ENCODE data around the gene SPINK5. TPM values are rescaled to one million over a fixed set of nuclear protein-coding genes. Genes with fewer than 3 reads are reported as not detected.

The SPINK5 gene
- total RNA-seq, 2 donors from 2014 or later, result 0.18 to 0.65 TPM

GRCh38 chr5:148090773-148091250 is 27.0 kb downstream of the SPINK5 start:
- DNase-seq (no peak), ATAC-seq (no peak)
- intact Hi-C loops (cut with DNase I), result no loop called here

DNA sequence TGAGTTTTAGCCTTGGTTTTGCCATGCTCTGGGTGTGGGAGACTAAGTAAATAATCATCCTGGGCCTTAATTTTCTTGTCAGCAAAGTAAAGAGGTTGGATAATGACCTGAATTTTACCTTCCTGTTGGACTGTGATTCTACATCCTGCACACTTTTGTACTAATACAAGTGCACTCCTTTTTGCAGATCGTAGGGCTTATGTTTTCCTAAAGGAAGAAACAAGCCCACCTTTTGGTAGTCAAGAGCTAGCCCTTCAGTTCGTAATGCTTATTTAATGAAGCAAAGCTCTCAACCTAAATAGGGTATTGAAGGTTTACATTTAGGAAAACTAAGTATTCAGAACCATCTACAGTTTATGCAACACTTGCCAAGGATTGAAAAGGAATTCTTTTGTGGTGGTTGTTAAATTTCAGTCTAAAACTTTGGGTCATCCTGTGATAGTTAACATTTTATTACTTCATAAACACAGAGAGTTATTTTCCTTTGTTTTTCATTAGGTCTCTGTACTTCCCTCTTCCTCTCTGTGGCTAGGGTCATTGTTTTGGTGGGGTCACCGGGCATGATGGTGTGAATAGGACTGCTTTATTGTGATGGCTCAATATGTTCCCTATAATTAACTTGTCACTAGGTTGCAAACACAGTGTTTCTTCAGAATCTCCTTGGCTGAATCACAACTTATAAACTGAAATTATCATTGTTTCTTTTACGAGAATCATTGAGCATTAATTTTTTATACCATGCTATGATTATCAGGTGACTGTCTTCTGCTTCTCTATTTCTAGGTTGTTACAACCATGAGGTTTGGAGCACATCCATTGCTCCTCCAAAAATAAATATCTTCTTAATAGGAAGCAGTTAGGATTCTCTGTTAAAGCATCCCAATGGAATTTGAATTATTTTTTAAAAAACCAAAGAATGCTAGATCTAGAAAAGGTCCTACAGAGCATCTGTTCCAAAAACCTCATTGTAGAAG is 28.5 kb downstream of the SPINK5 start:
- intact Hi-C loops (cut with DNase I), result no loop called here
- no peak for ATAC-seq
- no peak for DNase-seq

DNA sequence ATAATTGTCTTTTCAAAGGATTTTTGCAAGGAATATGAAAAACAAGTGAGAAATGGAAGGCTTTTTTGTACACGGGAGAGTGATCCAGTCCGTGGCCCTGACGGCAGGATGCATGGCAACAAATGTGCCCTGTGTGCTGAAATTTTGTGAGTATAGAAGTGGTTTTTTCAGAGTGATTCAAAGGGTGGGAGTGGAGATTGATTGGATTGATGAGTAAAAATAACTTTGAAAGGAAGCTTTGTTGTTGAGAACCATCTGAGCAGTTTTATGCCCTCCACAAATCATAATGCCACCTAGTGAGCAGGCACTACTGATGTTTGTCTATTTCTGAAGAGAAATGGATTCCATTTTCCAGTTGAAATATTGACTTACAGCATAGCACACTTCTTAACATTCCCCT is 30.6 kb downstream of the SPINK5 start:
- no peak for DNase-seq
- intact Hi-C loops (cut with DNase I), result no loop called here
- ATAC-seq, result no peak

DNA sequence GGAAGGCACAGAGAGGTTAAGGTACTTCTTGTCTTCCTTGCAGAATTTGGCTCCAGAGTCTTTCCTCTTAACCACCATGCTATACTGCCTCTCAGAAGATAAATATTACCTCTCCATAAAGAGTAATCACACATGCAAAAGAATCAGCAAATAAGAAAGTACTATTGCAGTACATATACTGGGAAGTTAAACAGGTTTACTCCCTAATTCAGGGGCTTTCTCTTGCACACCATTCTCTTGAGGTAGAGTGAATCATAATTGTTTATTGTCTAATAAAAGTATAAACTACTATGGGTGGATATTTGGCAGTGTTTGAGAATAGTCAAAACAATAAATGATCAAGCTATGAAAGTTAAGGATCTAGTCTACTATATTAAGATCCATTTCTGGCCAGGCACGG is 40.4 kb downstream of the SPINK5 start:
- intact Hi-C loops (cut with DNase I), result no loop called here
- no peak for DNase-seq
- ATAC-seq, result no peak

DNA sequence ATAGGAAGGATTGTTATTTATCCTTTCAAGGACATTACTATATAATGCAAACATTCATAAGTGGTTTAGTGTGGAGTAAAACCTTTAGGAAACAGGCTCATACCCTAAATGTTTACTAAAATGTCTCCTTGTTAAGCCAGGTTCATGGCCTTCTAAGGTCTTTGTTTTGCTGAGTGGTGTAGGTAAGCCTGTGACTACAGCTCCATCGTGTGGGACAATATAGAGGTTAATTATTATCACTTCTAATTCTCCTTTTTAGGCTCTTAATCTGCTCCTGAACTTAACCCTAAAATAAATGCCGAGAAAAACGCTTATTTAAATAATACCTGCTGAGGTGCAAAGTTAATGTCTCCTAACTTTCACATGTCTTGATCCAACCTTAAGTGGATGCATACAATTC is 43.8 kb downstream of the SPINK5 start:
- DNase-seq (no peak), ATAC-seq (no peak)
- intact Hi-C loops (cut with DNase I), result no loop called here

DNA sequence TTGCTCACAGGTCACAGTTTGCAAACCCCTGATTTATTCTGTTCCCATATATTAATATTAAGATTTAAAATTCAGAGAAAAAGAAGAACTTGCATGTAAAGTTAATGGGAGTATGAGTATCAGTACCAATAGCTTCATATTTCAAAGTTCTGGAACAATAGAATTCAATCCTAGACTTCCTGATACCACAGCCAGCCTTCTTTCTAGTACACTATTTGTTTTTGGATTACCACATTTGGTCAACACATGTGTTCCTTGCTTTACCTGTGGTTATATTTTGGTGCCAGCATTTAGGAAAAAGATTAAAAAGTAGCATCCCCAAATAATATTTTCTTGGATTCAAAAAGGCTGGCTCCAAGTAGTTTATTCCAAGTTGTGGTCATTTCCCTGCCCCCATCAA is 49.5 kb downstream of the SPINK5 start:
- ATAC-seq (no peak), DNase-seq (no peak)
- intact Hi-C loops (cut with DNase I), result loop anchor here in 1 of 2 donors (10.0 kb wide), 1 partner anchor 148 kb away; no protein-coding TSS in a partner anchor

- no peak for ATAC-seq
- DNase-seq, result no peak
- intact Hi-C loops (cut with DNase I), result no loop called here
These were observed 56.5 kb downstream of the SPINK5 start for GRCh38 chr5:148120317-148120716.

DNA sequence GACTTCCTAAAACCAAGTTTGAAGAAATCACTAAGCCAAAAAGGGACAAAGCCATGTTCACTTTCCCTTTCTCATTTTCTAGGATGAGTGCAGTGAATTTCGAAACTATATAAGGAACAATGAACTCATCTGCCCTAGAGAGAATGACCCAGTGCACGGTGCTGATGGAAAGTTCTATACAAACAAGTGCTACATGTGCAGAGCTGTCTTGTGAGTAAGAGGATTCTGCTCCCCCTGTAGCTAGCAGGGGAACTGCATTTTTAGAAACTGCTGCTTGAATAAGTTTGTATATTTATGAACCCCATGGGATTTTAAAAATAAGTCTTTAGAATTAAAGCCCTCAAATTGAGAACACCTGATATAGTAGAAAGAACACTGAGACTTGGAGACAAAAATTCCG is 61.9 kb downstream of the SPINK5 start:
- DNase-seq, result no peak
- no peak for ATAC-seq
- intact Hi-C loops (cut with DNase I), result no loop called here

- DNase-seq (no peak), ATAC-seq (no peak)
- intact Hi-C loops (cut with DNase I), result no loop called here
These were observed 71.6 kb downstream of the SPINK5 start for GRCh38 chr5:148135091-148136048.

GRCh38 chr5:148140846-148141245 is 77.1 kb downstream of the SPINK5 start:
- ATAC-seq (no peak), DNase-seq (no peak)
- intact Hi-C loops (cut with DNase I), result no loop called here

GRCh38 chr5:148141645-148142044 is 77.9 kb downstream of the SPINK5 start:
- DNase-seq, result no peak
- intact Hi-C loops (cut with DNase I), result no loop called here
- ATAC-seq, result no peak

DNA sequence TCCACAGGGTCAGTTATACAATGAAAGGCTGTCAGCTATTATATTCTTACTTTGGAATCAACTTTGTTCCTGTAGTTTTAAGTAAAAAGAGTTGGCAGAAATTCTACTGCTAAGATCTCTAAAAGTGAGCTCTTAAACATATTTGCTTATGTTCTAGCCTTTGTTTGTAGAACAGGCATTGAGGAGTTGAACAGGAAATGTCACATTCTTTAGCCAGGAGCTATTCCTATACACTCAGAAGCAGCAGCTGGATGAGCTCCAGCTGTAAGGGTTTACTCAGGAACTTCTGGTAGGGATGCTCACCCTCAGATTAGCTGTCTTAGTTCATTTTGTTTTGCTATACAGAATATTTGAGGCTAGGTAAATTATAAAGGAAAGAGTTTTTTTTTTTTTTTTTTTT is 82.1 kb downstream of the SPINK5 start:
- ATAC-seq, result no peak
- intact Hi-C loops (cut with DNase I), result no loop called here
- no peak for DNase-seq

- ATAC-seq, result no peak
- intact Hi-C loops (cut with DNase I), result no loop called here
- no peak for DNase-seq
These were observed 82.7 kb downstream of the SPINK5 start for GRCh38 chr5:148146487-148146886.

GRCh38 chr5:148147415-148147814 is 83.6 kb downstream of the SPINK5 start:
- DNase-seq, result no peak
- ATAC-seq, result no peak
- intact Hi-C loops (cut with DNase I), result no loop called here

- ATAC-seq (no peak), DNase-seq (no peak)
- intact Hi-C loops (cut with DNase I), result no loop called here
These were observed 88.1 kb downstream of the SPINK5 start for GRCh38 chr5:148151872-148152271.

GRCh38 chr5:148152781-148153180 is 89.0 kb downstream of the SPINK5 start:
- ATAC-seq, result no peak
- intact Hi-C loops (cut with DNase I), result no loop called here

GRCh38 chr5:148156609-148157008 is 92.8 kb downstream of the SPINK5 start:
- no peak for ATAC-seq
- no peak for DNase-seq
- intact Hi-C loops (cut with DNase I), result no loop called here

More at GRCh38 chr5:148152781-148153180, 89.0 kb downstream of the SPINK5 start:
- DNase-seq, result no peak

DNA sequence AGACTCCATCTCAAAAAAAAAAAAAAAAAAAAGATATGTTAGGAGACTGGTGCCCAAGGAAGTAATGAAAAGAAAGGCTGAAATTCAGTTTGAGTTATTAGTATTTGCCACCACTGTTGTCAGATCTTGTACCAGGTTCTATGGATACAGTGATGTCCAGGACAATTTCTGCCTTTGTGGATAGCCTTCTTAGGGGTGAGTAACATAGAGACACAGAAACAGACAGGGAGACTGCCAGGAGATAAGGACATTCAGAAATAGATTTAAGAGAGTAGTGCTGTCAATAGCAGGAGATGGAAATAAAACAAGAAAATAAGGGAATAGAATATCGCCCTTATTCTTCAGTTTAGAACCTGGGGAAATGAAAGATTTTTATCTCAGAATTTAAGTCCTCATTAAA is 98.3 kb downstream of the SPINK5 start:
- intact Hi-C loops (cut with DNase I), result no loop called here
- ATAC-seq (peak; percentile 59 to 65), DNase-seq (no peak)

GRCh38 chr5:148163345-148163744 is 99.6 kb downstream of the SPINK5 start:
- DNase-seq (no peak), ATAC-seq (no peak)
- intact Hi-C loops (cut with DNase I), result no loop called here

Measured in left cardiac atrium (tissue), 4 donors.